GM19463 (cell line): ENCODE measurements around the gene EMC9.

Source experiments
- ATAC-seq: cut with Tn5 transposase; IDR thresholded peaks from one replicate; pipeline ENCODE4 v1.9.1; 2021; ENCODE audit warnings: mild to moderate bottlenecking, moderate library complexity; ENCODE audit not compliant: unreplicated experiment

EMC9 gene

GRCh38 chr14:24132061-24132685 is 9.2 kb downstream of the EMC9 start:
- ATAC-seq = no peak

- ATAC-seq = no peak
Observed at GRCh38 chr14:24131549-24131966, 9.8 kb downstream of the EMC9 start.

- no peak for ATAC-seq
Observed at GRCh38 chr14:24130717-24131548, 10.5 kb downstream of the EMC9 start.

GRCh38 chr14:24130380-24130716 is 11.0 kb downstream of the EMC9 start, which contains the start of gene FITM1:
FITM1 (plus strand) TSS chr14:24130659; CDS start chr14:24131564, 905 bp downstream.
- no peak for ATAC-seq

- ATAC-seq = no peak
Observed at GRCh38 chr14:24129410-24129998, 11.9 kb downstream of the EMC9 start.

GRCh38 chr14:24127673-24128072 is 13.7 kb downstream of the EMC9 start:
- no peak for ATAC-seq

GRCh38 chr14:24126939-24127338 is 14.5 kb downstream of the EMC9 start:
- ATAC-seq = no peak

- peak; percentile 72 for ATAC-seq
Observed at GRCh38 chr14:24123424-24124417, 17.7 kb downstream of the EMC9 start.

GRCh38 chr14:24122898-24123297 is 18.5 kb downstream of the EMC9 start:
- ATAC-seq = no peak

- no peak for ATAC-seq
Observed at GRCh38 chr14:24122416-24122815, 19.0 kb downstream of the EMC9 start.

- no peak for ATAC-seq
Observed at GRCh38 chr14:24121210-24121609, 20.2 kb downstream of the EMC9 start.

- ATAC-seq = no peak
Observed at GRCh38 chr14:24119691-24120090, 21.7 kb downstream of the EMC9 start.

GRCh38 chr14:24117179-24117578 is 24.2 kb downstream of the EMC9 start:
- no peak for ATAC-seq

GRCh38 chr14:24116128-24116814 is 25.1 kb downstream of the EMC9 start:
- ATAC-seq = no peak

GRCh38 chr14:24115422-24116127 is 25.8 kb downstream of the EMC9 start:
- ATAC-seq = no peak

- peak; percentile 80 for ATAC-seq
Observed at GRCh38 chr14:24114532-24115421, 26.6 kb downstream of the EMC9 start, which contains the start of the genes DCAF11 and NRL. DCAF11 (plus strand) TSS chr14:24114777; CDS start chr14:24115595, 818 bp downstream. NRL (minus strand) TSS chr14:24114949; CDS start chr14:24082848, 32,101 bp downstream.

GRCh38 chr14:24113801-24114531 is 27.4 kb downstream of the EMC9 start:
- ATAC-seq = peak; percentile 26

- ATAC-seq = no peak
Observed at GRCh38 chr14:24113379-24113800, 28.0 kb downstream of the EMC9 start.
